Renal cortex interstitium (tissue), 11 donors: ENCODE measurements around the gene SHISA8. TPM values are rescaled to one million over a fixed set of nuclear protein-coding genes. Genes with fewer than 3 reads are reported as not detected.
A peak's percentile ranks its signal among the peaks of the same experiment; 100 is the strongest.
"Not testable (repeated sequence)": the region's sequence is repeated elsewhere in the genome, so short reads cannot be mapped to it uniquely, and the experiment has no call there.

ENCODE experiments used
- DNase-seq, 11 donors: peaks; one replicate each; pipeline ENCODE4 v3.0.0-alpha.2; 2013; ENCODE audit warnings: low read depth in 9 of 11, low spot score in 4 of 11; ENCODE audit errors: extremely low read depth in 1 of 11
- polyA plus RNA-seq, 3 donors: library from polyadenylated mRNA; unstranded; fragments of 120-200 nt; gene quantifications; one replicate each; pipeline ENCODE4 v1.2.1, GENCODE V29; 2013; ENCODE audit not compliant: insufficient read length in 3 of 3

The SHISA8 gene
- polyA plus RNA-seq, 3 donors: 0.36 to 1.3 (median 1.0) TPM

GRCh38 chr22:41875531-41876270 lies 39.2 kb downstream of the SHISA8 start:
- no peak for DNase-seq

- DNase-seq: no peak
Measured at GRCh38 chr22:41874090-41874489, 40.8 kb downstream of the SHISA8 start.

- DNase-seq: no peak
Measured at GRCh38 chr22:41873391-41873790, 41.5 kb downstream of the SHISA8 start.

- no peak for DNase-seq
Measured at GRCh38 chr22:41870786-41871185, 44.1 kb downstream of the SHISA8 start.

- DNase-seq: not testable (repeated sequence)
Measured at GRCh38 chr22:41870081-41870480, 44.8 kb downstream of the SHISA8 start.

- DNase-seq: no peak
Measured at GRCh38 chr22:41868556-41868955, 46.3 kb downstream of the SHISA8 start.

GRCh38 chr22:41863472-41863871 lies 51.4 kb downstream of the SHISA8 start:
- no peak for DNase-seq

GRCh38 chr22:41862530-41863266 lies 52.2 kb downstream of the SHISA8 start:
- DNase-seq: peak in 1 of 11 donors; percentile 29

- DNase-seq: peak in 5 of 11 donors; percentile 13 to 44 (median 38)
Measured at GRCh38 chr22:41862160-41862529, 52.7 kb downstream of the SHISA8 start.

Other genes starting within 250 kb of the SHISA8 start
- gene SNU13, start 226.2 kb downstream of the SHISA8 start, polyA plus RNA-seq: 100 to 1,000 TPM; 129 to 161 (median 151) TPM
- 1 to 10 TPM; 2.2 to 2.6 (median 2.5) TPM for gene MEI1, start 215.6 kb downstream of the SHISA8 start, polyA plus RNA-seq
- gene CCDC134, start 114.4 kb downstream of the SHISA8 start, polyA plus RNA-seq: 10 to 100 TPM in 1 of 3 donors, 1 to 10 TPM in 2; 7.0 to 11.2 (median 9.1) TPM
- gene SREBF2, start 82.0 kb downstream of the SHISA8 start, polyA plus RNA-seq: 100 to 1,000 TPM; 102 to 103 (median 102) TPM
- 1 to 10 TPM; 1.8 to 3.4 (median 1.8) TPM for gene TNFRSF13C, start 11.7 kb upstream of the SHISA8 start, polyA plus RNA-seq
- 10 to 100 TPM; 10.9 to 17.7 (median 13.7) TPM for gene CENPM, start 32.1 kb upstream of the SHISA8 start, polyA plus RNA-seq
- gene SEPTIN3, start 54.4 kb upstream of the SHISA8 start, polyA plus RNA-seq: 1 to 10 TPM; 5.9 to 9.2 (median 8.7) TPM
- 1 to 10 TPM; 3.3 to 7.4 (median 4.1) TPM for gene WBP2NL, start 83.7 kb upstream of the SHISA8 start, polyA plus RNA-seq
- 10 to 100 TPM; 20.6 to 28.3 (median 26.3) TPM for gene NAGA, start 155.7 kb upstream of the SHISA8 start, polyA plus RNA-seq
- 10 to 100 TPM in 1 of 3 donors, 1 to 10 TPM in 2; 9.3 to 13.6 (median 9.5) TPM for gene PHETA2, start 159.2 kb upstream of the SHISA8 start, polyA plus RNA-seq
- 100 to 1,000 TPM in 1 of 3 donors, 10 to 100 TPM in 2; 82.6 to 114 (median 98.9) TPM for gene SMDT1, start 164.6 kb upstream of the SHISA8 start, polyA plus RNA-seq
- 100 to 1,000 TPM in 2 of 3 donors, 10 to 100 TPM in 1; 95.0 to 116 (median 115) TPM for gene NDUFA6, start 175.7 kb upstream of the SHISA8 start, polyA plus RNA-seq
- 10 to 100 TPM in 1 of 3 donors, 1 to 10 TPM in 2; 4.6 to 15.8 (median 5.0) TPM for gene CYP2D6, start 215.7 kb upstream of the SHISA8 start, polyA plus RNA-seq